ENCODE measurements around the gene GALNT2.

- TF ChIP-seq POLR2AphosphoS5 (IDR thresholded peaks at IDR 0.05; ENCODE audit: low read depth) = no peak
- no peak for TF ChIP-seq CTCF (conservative IDR thresholded peaks at IDR 0.05; ENCODE audit: low read depth in 2 of 2)
- no peak for TF ChIP-seq STAT1 (IDR thresholded peaks at IDR 0.05; ENCODE audit: unreplicated experiment)
- no peak for TF ChIP-seq ETS1 (IDR thresholded peaks at IDR 0.05)
- TF ChIP-seq EZH2 (IDR thresholded peaks at IDR 0.05; ENCODE audit: low read depth, unreplicated experiment) = no peak
- no peak for TF ChIP-seq JUNB (IDR thresholded peaks at IDR 0.05; ENCODE audit: unreplicated experiment)
- no peak for TF ChIP-seq EZH2phosphoT487 (IDR thresholded peaks at IDR 0.05; ENCODE audit: unreplicated experiment)
- no peak for TF ChIP-seq REST (IDR thresholded peaks at IDR 0.05; ENCODE audit: unreplicated experiment)
- no peak for TF ChIP-seq CREB1 (CRISPR knock-in tag; IDR thresholded peaks at IDR 0.05; ENCODE audit: low read depth)
- no peak for TF ChIP-seq NANOG (IDR thresholded peaks at IDR 0.05; ENCODE audit: borderline replicate concordance)
- TF ChIP-seq ZNF331 (CRISPR knock-in tag; IDR thresholded peaks at IDR 0.05; ENCODE audit: low read depth) = no peak
Observed at GRCh38 chr1:230057681-230058565, 9.1 kb upstream of the GALNT2 start.

All from GM23338 (cell line).